ENCODE results near the gene GALNT14.
"Not testable (repeated sequence)": the region's sequence is repeated elsewhere in the genome, so short reads cannot be mapped to it uniquely, and the experiment has no call there.

Gene GALNT14

GRCh38 chr2:30933496-30933895, 204.7 kb downstream of the GALNT14 start:
- DNase-seq, result no peak

DNA sequence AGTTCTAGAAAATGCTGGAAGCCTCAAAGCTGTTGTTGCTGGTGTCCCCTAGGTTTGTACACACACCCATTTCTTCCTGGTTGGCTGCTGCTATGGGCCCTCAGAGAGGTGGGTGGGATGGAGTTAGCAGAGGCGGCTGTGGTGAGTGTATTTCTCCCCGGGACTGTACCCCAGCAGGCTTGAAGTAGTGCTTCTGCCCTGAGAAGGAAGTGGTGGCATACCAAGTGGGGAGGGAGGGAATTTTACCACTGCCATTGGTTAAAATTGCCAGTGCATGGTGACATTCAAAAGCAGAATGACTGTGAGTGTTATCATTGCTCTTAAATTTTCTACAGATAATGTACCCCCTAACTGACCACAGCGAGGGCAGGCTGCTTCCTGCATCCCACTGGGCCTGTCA, 205.4 kb downstream of the GALNT14 start:
- DNase-seq, result no peak

GRCh38 chr2:30931841-30932407, 206.3 kb downstream of the GALNT14 start:
- no peak for DNase-seq

DNA sequence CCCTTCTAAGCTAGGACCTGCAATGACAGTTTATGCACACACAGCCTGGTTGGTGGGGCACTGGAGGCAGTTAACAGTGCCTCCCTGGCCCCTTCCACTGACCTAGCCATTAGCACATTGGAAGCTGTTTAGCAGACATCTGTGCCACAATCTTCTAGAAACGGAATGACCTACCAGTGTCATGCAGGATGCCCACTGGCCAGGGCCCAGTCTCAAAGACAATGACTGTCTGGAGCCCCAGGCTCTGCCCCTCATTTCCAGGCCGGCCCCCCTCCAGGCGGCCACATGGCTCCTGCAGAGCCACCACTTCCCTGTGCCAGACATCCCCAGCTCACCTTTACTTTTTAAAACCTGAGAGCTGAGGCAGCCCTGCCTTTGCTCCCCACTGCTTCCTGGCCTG, 207.5 kb downstream of the GALNT14 start:
- no peak for DNase-seq

DNA sequence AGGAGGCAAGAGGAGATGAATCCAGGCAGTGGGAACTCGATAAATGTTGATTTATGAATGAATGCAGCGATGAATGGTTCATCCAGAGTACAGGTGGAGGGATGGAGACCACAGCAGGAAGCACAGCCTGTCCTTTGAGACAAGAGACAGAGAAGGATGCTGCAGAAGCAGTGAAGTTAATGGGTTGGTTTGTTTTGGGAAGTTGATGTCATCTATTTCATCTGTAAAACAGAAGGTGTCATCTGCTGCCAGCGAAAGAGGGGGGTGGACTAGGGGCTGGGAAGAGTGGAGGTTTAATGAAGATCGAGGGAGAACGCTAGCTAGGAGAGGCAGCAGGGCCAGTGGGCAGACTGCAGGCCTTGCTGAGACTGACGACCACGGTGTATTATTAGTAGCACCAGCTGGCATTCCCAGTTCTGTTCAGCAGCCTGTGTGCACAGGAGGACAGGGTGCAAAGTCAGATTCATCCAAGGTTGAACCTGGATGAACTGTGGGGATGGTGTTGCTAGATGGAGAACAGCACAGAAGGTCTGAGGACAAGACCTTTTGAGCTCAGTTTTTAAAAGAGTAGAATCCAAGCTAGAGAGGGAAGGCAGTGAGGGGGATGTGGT, 210.7 kb downstream of the GALNT14 start:
- no peak for DNase-seq

DNA sequence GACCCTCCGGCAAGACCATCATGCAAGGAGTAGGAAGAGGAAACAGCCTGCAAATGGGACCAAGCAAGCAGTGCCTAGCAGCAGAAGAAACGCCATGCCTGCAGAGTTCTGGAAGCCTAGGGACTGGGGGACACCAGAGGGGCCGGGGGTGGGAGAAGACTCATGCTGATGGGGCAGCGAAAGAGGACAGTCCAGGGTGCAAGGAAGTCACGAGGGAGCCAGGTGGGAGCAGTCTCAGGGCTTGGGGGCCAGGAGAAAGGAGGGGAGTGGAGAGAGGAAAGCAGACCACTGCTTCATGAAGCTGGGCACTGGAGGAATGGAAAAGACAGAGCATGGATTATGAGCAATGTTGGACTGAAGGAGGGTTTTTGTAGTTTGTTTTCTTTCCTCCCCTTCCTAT, 211.6 kb downstream of the GALNT14 start:
- DNase-seq, result no peak

DNA sequence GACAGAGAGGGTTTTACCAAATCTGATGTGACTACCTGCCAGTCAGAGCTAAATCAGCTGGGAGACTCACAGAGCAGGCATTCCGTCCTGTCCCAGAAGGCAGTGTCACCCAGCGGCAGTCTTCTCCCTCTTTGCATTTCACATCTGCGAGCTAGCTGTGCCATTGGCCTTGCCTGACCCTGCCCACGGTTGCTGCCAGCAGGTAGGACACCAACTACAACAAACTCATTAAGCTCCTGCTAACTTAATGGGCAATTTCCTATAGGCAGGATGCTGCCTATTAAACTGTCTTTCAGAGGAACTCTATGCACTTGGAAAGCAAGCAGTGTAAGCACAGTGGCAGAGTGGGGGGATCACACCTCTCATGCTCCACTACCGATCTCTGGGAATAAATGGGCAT, 214.6 kb downstream of the GALNT14 start:
- DNase-seq, result no peak

DNA sequence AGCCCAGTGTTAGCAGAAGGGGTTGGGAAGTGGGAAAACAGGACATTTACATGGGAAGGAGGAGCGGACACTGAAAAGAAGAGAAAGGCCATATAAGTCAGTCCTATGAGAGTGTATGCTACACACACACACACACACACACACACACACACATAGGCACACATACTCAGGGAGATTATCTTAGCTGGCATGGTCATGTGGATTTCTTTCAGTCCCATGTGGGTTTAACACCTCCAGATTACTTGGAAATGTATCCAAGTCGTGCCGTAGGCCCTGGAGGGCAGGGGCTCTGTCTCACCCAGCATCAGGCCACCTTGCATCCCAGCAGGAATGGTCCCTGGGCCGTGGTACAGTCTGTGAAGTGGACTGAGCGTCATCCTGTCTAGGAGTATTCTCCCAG, 217.7 kb downstream of the GALNT14 start:
- no peak for DNase-seq

DNA sequence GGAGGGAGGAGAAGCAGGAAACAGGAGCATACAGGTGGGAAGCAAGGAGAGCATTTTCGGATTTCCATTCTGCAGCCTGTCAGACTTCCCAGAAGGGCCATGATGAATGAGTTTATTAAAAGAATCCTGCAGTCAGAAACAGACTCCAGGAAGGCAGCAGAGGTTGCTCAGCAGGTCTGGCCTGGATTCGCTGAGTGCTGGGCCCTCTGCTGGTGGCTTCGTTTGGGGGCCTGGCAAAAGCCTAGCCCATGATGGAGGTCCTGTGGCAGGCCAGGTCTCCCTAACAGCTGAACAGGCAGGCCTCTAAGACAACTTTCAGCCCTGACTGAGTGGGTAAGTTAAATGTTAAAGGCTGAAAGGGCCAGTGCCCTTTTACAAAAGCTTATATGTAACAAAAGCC, 222.8 kb downstream of the GALNT14 start:
- DNase-seq, result no peak

DNA sequence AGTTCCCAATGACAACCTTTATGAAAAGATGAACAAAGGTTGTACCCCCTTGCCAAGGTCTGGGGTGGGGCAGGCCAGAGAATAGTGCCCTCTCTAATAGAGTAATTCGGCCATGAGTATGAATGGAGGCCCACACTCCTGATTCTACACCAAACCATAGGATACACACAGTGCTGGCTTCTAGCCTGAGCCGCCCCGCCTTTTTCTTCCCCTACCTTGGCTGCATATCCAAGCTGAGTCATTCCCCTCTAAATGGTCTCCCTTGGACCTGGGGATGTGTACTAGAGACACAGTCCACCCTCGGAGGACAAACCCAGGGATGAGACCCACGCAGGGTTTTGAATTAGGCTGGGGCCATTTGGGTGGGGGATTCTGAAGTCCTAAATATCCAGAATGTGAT, 223.8 kb downstream of the GALNT14 start:
- DNase-seq, result no peak

DNA sequence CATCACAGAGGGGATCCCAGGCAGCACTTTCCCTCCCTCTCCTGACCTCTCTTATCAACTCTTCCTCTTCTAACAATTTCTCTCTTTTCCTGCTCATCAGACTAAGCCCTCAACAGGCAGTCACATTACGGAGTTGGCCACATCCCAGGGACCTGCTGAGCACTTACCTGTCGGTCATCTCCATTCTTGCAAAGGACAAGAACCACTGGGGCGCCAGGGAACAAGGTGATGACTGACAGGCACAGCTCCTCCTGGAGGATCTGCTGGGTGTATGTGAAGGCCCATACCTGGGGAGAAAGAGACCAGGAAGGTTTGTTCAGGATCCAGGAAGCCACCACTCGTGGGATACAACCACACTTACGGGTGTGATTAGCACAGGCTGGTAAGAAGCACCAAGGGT, 226.2 kb downstream of the GALNT14 start:
- no peak for DNase-seq

DNA sequence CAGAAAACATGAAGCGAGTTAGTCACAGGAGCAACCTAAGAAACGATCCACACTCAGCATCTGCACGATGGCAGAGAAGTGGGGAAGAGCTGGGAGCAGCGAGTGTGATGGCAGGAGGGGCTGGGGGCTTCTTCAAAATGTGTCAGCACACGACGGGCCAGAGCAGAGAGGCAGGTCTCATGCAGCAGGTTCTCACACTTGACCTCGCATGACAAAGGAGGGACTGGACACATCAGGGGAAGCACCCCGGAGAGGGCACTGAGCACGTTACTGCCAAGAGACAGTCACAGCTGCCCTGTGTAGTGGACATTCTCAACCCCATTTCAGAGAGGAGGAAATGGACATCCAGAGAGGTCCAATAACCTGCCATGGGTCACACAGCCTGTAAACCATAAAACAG, 226.9 kb downstream of the GALNT14 start:
- DNase-seq, result no peak

- DNase-seq, result no peak
Measured at GRCh38 chr2:30910686-30911085, 227.6 kb downstream of the GALNT14 start.

DNA sequence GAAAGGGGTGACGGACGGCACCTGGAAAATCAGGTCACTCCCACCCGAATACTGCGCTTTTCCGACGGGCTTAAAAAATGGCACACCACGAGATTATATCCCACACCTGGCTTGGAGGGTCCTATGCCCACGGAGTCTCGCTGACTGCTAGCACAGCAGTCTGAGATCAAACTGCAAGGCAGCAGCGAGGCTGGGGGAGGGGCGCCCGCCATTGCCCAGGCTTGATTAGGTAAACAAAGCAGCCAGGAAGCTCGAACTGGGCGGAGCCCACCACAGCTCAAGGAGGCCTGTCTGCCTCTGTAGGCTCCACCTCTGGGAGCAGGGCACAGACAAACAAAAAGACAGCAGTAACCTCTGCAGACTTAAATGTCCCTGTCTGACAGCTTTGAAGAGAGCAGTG, 233.8 kb downstream of the GALNT14 start:
- not testable (repeated sequence) for DNase-seq

GRCh38 chr2:30903326-30903725, 234.9 kb downstream of the GALNT14 start:
- no peak for DNase-seq

DNA sequence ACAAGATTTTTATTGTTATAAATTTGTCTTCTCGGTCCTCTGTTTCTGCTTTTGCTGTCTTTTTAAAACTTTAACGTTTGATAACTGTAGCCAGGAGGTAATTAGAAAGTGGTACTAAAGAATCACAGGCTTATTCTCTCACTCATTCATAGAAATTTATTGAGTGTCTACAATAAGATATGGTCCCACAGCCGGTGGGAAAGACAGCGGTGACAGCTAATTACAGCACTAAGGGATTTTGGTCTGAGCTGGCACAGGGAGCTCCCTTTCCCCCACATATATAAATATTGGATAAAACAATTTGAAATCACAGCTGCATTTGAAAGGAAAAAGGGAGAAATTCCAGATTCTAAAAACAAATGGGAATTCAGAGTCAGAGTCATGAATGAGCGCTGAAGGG, 237.9 kb downstream of the GALNT14 start:
- no peak for DNase-seq

DNA sequence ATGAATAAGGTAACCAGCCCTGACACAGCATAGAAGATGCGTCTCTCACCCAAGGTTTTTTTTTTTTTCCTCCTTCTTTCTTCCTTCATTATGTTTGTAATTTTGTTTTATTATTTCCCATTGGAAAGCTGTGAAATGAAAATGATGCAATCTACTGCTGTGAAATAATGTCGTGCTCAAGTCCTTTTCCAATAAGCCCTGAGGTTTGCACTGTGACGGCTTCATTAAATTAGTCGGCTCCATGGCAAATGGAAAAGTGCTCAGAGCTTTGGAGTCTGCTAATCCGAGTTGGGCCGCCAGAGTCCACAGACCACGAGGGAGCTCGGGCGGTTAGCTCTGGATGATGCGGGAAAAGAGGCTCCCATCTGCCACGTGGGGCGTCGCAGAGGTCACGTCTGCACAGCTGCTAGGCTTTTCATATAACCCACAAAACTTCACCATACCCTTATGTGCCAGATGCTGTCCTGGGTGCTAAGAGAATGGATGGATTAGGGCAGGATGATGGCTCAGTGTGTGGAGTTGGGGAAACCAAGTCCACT, 238.7 kb downstream of the GALNT14 start:
- no peak for DNase-seq

GRCh38 chr2:30897539-30897938, 240.7 kb downstream of the GALNT14 start:
- DNase-seq, result no peak

GRCh38 chr2:30894498-30895119, 243.6 kb downstream of the GALNT14 start:
- no peak for DNase-seq

- DNase-seq, result no peak
Measured at GRCh38 chr2:30888852-30889409, 249.3 kb downstream of the GALNT14 start.

DNA sequence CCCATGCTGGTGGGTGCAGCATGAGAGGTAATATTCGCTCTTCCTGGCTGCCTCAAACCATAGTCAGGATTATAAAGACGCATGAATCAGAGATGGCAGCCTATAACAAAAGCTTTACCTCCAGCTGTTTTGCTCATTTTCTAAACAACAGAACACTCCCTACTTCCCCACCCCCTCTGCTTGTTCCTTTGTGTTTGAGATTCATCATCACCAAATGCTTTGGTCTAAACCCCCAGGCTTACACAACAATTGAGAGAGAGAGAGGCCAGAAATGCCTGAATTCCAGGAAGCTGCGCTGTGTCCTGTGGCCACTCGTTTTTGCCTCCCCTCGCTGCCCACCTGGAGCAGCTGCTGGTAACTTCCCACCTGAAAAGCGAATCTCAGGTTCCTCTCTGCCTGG, 252.2 kb downstream of the GALNT14 start:
- no peak for DNase-seq

DNA sequence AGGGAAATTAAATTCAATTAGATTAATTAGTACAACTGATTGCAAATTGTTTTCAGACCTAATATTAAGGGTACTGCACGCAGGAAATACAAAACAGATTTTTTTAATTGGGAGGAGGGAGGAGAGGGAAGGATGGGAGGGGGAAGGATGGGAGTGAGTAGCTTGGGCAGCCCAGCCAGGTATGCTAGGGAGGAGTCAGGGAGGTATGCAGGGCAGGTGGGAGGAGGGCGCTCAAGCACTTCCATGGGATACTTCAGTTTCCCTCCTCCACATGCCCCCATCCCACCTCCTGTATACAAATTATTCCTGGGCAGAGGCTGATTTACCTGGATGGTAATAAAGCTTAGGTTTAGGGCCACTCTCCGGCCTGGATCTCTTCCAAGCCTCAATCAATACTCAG, 254.4 kb downstream of the GALNT14 start:
- DNase-seq, result no peak

DNA sequence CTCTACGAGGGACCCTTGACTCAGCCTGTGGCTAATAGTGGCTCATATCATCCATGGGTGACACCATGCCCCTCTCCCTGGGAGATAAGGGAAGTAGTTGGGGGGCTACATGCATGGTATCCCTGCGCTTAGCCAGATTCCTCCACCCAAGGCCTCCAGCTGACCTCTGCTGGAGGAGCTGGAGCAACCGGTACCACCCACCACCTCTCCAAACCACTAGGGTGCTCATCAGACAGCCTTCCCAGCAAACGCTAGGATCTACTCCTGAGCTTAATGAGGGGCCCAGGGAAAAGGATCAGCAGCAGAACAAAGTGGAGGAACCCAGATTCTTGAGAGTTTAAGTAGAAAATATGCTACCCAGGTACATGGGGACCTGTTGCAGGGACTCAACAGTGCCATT, 255.1 kb downstream of the GALNT14 start:
- no peak for DNase-seq

DNA sequence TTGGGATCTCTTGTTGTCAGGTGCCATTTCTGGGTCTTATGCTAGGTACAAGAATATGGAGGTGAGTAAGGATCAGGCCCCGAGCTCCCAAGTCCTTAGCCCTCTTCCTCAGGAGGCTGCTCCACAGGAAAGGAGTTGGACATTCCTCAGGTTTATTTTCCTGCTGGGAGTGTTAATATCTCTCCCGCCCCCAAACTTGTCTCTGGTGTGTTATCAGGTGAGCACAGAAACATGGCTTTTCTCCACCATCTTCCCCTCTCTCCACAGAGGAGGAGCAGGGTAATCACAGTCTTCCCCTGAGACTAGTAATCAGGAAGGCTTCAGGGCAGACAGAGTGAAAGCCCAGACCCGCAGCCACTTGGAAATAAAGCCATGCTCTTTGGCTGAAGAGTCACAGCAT, 257.7 kb downstream of the GALNT14 start:
- no peak for DNase-seq
